Esophagus muscularis mucosa (tissue), 3 donors: ENCODE results near the gene FBXW11.

Experiments used
- POLR2A ChIP-seq: fragments of 450-650 bp; IDR thresholded peaks from one replicate; pipeline ENCODE4 v1.6.1; 2017; ENCODE audit warnings: antibody characterized with exemption, moderate library complexity, mild to moderate bottlenecking, low read depth
- TF ChIP-seq, protein P1 (sequence below), 3 experiments: fragments of 200-600 bp in 2 of 3; fragments of 450-650 bp in 1 of 3; sonication (generic) in 2 of 3; IDR thresholded peaks; one replicate each; pipeline ENCODE4 v1.5.1; 2017 to 2019; ENCODE audit warnings: antibody characterized with exemption in 3 of 3, mild to moderate bottlenecking in 2 of 3, moderate library complexity in 1 of 3

DNA sequence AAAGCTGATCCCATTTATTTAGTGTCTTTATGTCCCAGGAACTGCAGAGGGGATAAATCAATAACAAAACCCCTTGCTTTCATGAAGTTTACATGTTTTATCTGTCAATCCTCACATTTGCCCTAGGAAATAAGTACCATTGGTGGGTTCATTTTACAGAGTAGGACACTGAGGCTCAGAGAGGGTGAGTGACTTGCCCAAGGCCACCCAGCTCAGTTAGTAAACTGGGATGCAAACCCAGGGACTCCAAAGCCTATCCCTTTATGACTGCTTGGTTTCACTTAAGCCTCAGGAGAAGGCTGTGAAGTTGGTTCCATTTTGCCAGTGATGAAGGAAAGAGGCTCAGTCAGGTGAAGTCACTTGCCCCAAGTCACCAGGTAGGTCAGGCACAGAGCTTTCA lies 168.9 kb downstream of the FBXW11 start:
- TF ChIP-seq, protein P1, sequence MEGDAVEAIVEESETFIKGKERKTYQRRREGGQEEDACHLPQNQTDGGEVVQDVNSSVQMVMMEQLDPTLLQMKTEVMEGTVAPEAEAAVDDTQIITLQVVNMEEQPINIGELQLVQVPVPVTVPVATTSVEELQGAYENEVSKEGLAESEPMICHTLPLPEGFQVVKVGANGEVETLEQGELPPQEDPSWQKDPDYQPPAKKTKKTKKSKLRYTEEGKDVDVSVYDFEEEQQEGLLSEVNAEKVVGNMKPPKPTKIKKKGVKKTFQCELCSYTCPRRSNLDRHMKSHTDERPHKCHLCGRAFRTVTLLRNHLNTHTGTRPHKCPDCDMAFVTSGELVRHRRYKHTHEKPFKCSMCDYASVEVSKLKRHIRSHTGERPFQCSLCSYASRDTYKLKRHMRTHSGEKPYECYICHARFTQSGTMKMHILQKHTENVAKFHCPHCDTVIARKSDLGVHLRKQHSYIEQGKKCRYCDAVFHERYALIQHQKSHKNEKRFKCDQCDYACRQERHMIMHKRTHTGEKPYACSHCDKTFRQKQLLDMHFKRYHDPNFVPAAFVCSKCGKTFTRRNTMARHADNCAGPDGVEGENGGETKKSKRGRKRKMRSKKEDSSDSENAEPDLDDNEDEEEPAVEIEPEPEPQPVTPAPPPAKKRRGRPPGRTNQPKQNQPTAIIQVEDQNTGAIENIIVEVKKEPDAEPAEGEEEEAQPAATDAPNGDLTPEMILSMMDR (IDR thresholded peaks at IDR 0.05): no peak
- TF ChIP-seq POLR2A: no peak
